ENCODE measurements around the gene RUNX3.
A peak's percentile ranks its signal among the peaks of the same experiment; 100 is the strongest.

The RUNX3 gene

DNA sequence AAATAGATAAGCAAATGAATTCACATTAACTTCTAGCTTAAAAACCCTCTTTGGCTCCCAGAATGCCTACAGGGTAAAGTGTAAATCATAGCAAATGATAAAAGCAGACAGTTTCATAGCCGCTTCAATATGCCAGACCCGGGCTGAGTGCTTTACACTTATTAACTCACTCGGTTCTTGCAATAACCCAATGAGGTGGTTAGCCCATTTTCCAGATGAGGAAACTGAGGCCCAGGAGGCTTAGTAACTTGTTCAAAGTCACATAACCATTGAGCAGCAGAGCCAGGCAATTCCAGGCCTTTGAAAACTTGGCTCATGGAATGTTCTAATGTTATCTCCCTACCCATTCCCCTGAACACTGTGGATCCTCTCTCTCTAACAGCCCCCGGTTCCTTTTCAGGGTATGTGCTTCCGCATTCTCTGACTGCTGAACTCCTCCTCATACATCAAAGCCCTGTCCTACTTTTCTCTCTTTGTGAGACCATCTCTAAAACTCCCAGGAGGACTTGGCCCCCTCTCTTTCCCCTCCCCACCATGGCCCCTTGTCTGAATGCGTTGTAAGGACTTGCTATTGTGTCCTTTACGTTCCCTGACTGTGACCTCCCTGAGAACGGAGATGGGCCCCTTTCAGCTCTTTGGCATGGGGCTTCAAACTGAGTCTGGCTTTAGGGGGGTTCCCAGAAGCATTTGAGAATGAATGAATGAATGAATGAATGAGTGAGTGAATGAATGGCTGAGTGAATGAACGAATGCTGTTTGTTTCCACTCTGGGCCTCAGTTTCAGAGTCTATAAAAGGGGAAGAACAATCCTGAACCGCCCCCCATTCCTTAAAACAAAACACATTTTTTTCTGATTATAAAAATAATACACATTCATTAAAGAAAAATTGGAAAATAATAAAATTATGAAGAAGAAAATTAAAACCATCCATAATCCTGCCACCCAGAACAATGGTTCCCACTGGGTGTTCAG lies 15.6 kb upstream of the RUNX3 start:
- DNase-seq, result no peak

DNA sequence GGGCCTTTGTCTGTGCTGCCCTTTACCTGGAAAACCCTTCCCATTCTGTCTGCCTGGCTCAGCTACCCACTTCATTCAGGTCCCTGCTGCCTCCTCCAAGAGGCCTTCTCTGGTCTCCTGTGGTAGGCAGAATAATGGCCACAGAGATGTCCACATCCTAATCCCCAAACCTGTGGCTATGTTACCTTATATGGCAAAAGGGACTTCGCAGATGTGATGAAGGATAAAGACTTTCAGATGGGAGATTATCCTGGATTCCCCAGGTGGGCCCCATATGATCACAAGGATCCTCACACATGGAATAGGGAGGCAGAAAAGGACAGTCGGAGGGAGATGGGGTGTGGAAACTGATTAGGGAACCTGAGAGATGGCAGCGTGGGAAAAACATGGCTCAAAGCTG lies 14.2 kb upstream of the RUNX3 start:
- no peak for DNase-seq

DNA sequence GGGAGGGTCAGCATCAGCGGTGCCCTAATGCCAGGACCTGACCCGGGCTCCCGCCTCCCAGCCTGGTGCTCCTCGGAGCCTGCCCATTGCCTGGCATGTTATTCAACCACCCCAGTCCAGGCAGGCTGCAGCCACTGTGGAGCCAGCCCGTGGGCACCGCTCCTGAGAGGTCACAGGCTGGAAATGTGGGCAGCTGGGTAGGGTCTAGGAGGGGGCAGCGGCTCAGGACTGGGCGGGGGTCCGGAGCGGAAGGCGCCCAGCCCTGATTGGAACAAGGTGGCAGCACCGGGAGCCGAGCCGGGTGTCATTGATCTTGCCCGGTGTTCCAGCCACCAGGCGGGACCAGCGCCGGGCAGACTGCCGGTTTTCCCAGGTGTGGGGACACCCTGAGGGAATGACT lies 12.7 kb upstream of the RUNX3 start:
- no peak for DNase-seq

DNA sequence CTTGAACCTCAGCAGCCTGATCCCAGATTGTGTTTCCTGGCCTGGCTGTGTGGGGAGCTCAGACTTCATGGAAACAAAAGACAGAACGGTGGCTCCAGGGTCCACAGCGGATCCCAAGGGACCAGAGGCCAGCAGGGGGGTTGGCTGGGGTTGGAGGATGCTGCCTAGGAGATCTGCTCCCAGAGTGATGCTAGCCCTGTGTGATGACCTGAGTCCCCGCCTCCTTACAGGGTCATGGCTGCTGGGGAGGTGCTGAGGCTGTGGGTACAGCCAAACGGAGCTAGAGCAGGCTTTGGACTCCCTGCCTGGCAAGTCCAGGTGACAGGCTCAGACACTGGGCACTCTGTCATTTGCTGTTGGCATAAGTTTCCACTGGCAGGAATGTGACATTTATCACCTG lies 11.5 kb upstream of the RUNX3 start:
- DNase-seq, result no peak

DNA sequence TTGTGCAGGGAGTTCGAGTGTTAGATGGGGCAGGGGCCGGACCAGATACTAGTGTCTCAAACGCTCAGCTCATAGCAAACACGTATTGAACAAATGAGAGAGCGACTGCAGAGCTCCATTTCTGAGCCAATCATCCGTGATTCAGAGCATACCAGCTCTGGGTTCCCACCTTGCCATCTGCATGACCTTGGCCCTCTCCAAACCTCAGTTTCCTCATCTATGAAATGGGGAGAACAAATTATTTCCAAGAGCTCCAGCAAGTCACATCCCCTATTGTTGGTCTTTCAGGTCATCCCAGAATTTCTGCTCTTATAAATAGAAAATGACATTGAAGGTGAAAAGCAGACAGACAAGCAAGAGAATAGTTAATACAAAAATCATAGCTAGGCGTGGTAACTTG lies 10.2 kb upstream of the RUNX3 start:
- no peak for DNase-seq

DNA sequence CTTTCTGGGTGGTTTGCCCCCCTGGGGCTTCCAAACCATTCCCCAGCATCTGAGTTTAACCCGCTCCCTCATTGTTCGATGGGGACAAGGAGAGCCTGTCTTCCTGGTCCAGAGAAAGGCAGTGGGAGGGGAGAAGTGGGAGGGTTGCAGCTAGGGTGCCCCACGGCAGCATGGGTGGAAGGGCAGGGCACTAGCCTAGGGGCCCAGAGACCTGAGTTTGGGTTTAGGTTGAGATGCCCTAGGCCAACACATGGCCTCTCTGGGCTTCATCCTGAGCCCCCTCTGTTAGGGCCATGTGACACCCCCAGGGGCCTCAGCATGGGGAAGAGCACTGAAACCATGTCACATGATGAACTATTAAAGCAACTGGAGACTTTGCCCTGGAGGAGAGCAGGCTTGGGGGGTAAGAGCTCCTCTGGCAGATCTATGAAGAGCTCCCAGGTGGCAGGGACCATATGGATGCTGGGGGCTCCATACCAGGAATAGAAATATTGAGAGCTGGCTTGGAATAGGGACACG lies 9.7 kb upstream of the RUNX3 start:
- no peak for DNase-seq

DNA sequence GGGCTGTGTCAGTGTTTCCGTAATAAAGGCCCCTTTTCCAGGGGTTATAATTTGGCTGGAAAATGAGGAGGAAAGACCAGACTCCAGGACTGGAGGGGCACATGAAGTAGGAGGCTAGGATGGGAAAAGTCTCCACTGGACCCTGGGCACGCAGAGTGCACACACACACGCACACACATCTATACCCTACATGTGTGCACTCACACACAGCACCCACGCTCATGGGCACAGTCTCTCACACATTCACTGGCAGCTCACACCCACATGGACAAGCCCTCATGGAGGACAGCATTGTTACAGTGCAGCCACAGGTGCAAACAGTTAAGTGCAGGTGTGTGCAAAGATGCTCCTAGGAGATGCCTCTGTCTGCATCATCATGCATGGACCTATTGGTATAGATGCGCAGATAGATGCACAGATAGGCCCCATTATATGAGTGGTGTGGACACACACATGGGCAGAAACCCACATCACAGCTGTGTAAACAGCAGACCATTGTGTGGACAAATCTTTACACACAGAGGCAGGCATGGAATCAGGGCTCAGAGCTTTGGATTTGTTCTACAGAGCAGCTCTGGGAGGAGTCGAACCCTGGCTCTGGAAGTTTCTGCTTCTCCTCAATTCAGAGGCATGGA lies 9.1 kb upstream of the RUNX3 start:
- no peak for DNase-seq

DNA sequence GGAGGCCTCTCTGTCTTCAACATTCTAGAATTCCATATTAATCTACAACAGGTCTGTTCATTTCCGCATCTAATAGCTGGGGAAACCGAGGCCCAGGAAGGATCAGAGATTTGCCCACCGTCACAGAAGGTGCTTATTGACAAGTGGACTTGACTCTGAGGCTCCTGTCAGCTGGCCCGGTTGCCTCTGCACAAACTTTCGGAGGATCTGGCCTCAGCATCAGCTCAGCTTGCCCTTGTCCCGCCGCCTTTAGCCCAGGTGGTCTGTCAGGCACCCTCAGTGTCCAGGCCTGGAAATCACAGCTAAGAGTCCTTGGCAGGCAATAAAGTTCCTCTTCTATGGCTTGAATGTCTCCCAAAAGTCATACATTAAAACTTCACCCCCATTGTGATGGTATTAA lies 8.2 kb upstream of the RUNX3 start:
- DNase-seq, result no peak

DNA sequence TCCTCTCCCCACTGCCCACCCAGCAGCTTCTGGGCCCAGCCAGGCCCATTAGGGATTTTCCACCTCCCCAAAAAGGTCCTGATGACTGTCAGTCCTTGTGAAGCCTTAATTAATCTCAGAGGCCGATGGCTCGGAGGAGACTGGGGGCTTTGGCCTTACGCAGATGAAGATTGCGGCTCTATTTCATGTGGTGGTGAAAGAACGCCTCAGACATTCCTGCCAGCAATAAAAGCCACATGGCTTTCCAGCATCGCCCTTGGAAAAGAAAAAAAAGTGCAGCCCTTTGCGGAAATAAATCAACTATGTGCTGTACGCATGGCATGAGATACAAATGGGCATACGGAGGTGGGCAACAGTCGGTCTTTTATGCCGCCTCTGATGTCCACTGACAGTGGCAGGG lies 6.6 kb upstream of the RUNX3 start:
- DNase-seq, result no peak

DNA sequence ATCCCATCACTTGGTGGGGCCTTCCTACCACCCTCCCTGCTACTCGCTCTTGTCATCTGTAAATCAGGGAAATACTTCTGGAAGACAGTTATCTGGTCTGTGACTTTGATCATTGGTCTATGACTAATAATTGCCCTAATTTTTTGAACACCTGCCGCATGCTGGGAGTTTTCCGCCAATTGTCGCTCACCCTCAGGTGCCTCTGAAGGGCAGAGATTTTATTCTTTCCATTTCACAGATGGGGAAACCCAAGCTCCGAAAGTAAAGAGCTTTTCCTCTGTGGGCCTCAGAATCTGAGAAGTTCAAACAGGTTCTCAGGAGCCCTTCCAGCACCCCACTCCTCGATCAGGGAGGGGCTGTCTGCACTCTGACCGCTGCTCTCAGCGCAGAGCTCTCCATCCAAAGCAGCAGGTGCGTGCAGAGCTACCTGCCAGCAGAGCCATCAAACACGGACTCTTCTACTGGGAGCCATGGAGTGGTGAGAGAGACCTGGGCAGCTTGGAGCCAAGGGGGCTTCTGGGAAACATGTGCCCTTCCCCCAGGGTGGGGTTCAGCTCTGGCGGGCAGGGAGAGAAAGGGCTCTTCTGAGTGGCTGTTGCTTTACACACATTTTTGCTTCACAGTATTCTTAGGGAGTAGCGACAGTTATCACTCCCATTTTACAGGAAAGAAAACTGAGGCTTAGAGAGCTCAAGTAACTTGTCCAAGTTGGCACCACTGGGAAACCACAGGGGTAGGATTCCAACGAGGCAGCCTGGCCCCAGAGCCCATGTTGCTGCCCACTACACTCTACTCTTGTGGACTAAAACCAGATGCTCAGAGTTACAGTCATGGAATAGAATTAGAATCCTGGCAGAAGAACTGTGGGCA lies 5.8 kb upstream of the RUNX3 start:
- DNase-seq, result no peak

DNA sequence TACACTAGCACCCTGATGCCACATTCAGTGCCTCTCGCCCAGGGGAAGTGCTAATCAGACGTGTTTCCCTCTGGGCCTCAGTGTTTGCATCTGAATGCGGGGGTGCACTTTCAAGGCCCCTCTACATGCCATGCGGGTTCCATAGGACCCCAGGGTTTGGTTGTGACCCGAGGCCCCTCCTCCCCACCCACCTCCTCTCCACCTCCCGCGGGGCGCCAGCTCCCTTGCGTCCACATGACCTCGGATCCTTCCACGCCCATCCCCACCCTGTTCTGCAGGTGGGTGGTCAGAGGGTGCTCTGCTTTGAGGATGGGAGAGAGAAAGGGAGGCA lies 5.1 kb upstream of the RUNX3 start:
- no peak for DNase-seq

DNA sequence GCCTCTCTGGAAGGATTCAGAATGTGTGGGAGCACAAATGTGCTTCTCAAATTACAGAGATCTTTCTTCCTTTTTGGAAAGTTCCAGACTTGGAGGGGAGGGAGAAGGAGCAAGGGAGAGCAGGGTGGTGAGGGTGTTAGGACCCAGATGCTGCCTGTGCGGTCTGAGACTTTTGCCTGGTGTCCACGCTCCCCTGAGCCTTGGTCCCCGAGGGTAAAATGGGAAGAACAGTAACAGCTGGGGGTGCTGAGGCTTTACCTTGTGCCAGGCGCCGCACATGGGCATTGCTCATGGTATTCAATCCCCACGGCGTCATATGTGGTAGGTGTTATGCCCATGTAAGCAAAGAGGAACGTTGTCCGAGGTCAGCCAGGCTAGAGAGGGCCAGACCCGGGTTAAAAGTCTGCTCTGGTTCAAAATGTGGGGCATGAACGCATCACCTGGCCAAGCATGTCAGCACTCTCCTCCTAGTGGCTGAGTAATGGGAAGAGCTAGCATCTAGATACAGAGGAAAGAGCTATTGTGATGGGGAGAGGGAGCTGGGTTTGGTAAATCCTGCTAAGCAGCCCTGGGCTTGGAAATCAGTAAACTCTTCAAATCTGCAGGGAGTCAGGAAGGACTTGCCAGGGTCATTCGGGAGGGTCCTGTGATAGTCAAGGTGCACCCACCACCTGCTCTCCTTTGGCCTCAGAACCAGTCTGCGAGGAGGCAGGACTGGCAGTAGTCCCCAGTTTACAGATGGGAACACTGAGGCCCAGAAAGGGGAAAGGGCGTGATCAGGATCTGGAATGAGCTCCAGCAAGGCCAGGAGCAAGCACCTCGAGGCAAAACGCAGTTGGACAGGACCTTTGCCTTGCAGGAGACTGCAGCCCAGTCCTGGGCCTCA lies 4.5 kb upstream of the RUNX3 start:
- DNase-seq, result no peak

DNA sequence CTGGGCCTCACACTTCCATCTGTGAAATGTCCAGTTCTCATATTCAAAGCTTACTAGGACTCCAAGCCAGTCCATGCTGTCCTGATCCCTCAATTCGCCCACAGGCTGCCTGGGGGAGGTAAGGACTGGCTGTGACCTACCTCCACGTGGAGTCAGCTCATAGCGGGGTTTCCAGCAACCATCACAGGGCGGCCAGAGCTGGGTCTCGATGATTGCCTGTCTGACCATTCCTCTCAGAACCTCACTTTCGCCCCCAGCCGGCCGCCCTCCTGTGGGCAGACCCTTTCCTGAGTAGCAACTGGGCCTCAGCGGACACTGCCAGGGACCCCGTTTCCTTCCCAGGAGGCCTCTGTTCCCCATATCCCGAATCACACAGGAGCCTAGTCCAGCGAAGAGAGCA lies 3.4 kb upstream of the RUNX3 start:
- no peak for DNase-seq

DNA sequence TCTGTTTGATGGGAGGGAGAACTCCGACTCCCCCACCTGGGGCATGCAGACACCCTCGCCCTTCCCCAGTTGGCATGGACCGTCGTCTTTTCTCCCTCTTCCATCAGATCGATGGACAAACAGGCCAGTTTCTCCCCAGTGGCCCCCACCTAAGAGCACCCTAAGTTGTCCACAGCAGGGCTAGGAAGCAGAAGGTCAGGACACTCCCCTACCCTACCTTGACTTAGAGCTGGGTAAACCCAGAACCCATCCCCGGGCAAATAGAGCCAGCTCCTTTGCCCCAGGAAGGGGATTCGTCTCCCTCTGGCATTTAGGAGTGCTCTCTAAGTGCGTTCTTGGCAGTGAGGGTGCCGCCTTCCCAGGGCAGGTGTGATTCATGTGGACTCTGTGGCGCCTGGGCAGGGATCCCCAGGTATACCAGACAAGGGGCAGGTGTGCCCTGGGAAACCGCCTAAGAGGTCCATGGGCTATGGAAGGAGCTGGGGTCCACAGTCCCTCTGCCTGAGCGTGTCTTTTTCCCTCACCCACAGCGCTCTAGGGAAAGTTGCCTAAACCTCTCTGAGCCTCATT lies 2.7 kb upstream of the RUNX3 start:
- DNase-seq, result no peak

DNA sequence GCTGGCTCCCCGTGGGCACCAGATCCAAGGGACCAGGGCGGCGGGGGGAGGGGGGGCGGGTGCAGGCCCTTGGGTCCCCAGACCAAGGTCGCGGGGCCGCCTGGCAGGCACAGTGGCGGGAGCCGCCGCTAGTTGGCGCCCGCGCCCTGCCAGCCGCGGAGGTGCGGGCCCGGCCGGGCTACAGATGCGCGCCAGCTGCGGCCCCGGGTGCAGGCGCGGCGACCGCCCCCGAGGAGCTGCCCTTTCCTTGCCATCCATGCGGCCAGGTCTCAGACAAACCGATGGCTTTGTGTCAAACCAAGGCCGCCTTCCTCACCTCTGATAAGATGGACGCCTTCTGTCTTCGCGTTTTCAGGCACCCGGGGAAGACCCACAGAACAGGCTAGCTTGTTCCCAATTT lies 2.2 kb upstream of the RUNX3 start:
- DNase-seq, result peak; percentile 26 to 35

DNA sequence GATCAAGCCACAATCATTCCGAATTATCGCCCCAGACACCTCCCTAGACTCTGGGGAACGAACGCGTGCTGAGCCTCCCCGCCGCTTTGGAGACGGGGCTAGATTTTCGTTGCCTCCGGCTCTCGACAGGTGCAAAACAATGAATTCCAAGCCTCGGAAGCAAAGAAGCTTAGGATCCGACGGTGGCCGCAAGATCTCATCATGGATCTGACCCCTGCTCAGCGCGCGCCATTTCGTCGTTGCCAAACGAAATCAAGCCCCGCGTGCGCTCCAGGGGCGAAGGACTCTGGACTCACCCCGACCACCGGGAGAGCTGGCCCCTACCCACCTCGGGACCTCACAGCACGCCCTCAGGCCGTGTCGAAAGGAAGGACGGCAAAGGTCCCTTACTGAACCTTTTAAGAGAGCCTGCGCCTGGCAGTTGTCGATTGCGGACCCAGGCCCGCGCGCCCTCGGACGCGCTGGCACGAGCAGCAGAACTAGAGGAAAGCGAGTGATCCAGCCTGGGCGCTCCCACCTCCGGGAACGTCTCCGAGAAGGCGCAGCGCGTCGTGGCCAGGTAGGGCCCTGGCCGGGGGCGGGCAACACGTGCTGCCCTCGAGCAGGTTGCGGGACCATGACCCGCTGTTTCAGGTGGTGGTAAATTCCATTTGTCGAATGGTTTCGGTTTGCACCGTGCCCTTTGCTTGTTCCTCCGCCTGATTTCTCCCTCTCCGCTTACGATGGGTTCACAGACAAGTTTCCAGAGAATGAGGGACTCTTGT lies 1.6 kb upstream of the RUNX3 start:
- DNase-seq, result no peak

DNA sequence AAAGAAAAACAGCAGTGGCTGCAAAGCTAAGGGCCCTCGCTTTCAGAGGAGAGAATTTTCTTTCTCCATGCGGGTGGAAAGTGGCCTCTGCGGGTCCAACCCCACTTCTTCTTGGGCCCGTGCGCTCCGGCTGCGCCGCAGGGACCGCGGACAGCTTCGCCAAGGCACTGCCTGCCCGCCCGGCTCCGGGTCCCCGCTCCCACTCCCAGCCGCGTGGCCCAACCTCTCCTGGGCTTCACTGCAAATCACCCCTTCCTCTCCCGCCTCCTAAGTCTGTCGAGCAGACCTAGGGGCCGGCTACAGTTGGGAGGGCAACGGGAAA lies 1.0 kb upstream of the RUNX3 start:
- no peak for DNase-seq

DNA sequence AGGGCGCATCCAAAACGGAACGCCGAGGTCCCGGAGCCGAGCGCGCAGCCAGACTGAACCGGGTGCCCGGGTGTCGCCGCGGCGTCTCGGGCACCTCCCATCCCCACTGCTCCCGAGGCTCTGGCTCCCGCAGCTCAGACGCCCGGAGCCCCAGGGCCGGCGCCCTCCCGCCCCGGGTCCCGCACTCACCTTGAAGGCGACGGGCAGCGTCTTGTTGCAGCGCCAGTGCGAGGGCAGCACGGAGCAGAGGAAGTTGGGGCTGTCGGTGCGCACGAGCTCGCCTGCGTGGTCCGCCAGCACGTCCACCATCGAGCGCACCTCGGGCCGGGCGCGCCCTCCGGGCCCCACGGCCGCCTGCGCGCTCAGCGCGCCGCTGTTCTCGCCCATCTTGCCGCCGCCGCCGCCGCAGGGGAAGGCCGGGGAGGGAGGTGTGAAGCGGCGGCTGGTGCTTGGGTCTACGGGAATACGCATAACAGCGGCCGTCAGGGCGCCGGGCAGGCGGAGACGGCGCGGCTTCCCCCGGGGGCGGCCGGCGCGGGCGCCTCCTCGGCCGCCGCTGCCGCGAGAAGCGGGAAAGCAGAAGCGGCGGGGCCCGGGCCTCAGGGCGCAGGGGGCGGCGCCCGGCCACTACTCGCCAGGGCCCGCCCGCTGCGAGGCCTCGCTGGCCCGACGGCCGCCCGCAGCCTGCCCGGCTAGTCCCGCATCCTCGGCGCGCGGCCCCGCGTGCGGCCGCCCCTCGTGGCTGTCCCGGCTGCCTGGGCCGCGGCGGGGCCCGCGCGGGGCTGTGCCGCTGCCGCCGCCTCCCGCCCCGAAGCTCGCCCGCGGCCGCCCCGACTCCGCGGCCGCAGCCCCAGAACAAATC lies 447 bp downstream of the RUNX3 start:
- DNase-seq, result peak in 1 of 2 experiments; percentile 26

DNA sequence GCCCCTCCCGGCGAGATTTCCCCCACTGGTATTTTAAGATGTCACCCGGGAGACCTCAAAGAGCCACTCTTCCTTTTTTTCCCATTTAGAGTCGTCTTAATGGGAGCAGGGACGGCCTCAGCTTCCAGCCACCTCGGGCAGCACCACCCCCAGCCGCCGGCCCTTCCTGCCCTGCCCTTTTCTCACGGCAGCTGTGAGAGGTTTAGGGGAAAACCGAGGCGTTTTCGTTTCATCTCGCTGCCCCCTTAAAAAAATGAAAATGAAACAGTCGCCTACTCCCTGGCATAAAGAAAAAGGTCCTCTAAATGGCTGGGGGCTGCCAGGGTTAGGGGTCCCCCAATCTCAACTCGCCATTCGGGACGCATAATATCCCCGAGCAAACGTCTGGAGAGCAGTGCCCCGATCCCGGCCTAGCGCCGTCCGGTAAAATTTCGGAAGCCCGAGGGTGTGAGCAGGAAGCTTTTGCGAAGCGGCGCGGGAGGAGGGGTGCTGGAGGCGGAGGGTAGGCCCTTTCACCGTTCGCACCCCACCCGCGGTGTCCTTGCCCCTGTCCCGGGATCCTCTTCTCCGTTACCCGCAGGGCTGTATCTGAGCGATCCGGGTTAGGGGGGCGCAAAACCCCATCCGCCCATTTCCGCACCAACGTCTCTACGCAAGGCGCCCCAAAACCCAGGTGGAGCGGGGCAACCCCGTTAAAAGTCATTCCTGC lies 1.2 kb downstream of the RUNX3 start:
- peak in 1 of 2 experiments; percentile 33 for DNase-seq

Measured in AML-193 (cell line).